Neural progenitor cell (in vitro differentiated cells): ENCODE measurements around the gene SPSB3. TPM values are rescaled to one million over a fixed set of nuclear protein-coding genes. Genes with fewer than 3 reads are reported as not detected.

ENCODE experiments used
- DNase-seq: peaks from one replicate; pipeline ENCODE4 v3.0.0-alpha.2; 2016; ENCODE audit warnings: low spot score
- H2AFZ ChIP-seq: fragments of 200-600 bp; sonication (generic); replicated peaks from 2 replicates; pipeline ENCODE4 v1.6.1; 2016; ENCODE audit warnings: antibody characterized with exemption
- H3F3A ChIP-seq: fragments of 200-600 bp; sonication (generic); 2 replicates; pipeline ENCODE4 v1.6.1; 2016; ENCODE audit warnings: antibody characterized with exemption, low read depth
- H3K27ac ChIP-seq: fragments of 200-600 bp; sonication (generic); 2 replicates; pipeline ENCODE4 v1.5.1; 2016; ENCODE audit warnings: mild to moderate bottlenecking
- H3K27me3 ChIP-seq: fragments of 200-600 bp; sonication (generic); 2 replicates; pipeline ENCODE4 v1.6.1; 2016; ENCODE audit warnings: mild to moderate bottlenecking, moderate library complexity
- H3K36me3 ChIP-seq: fragments of 200-600 bp; sonication (generic); 2 replicates; pipeline ENCODE4 v1.5.1; 2016
- H3K4me1 ChIP-seq: fragments of 200-600 bp; sonication (generic); 2 replicates; pipeline ENCODE4 v1.6.1; 2016; ENCODE audit warnings: mixed run types
- H3K4me2 ChIP-seq: fragments of 200-600 bp; sonication (generic); 2 replicates; pipeline ENCODE4 v1.6.1; 2016
- H3K4me3 ChIP-seq: fragments of 200-600 bp; sonication (generic); 2 replicates; pipeline ENCODE4 v1.5.1; 2016
- H3K79me2 ChIP-seq: fragments of 200-600 bp; sonication (generic); 2 replicates; pipeline ENCODE4 v1.6.1; 2016; ENCODE audit warnings: low read depth
- H3K9ac ChIP-seq: fragments of 200-600 bp; sonication (generic); 2 replicates; pipeline ENCODE4 v1.6.1; 2016
- H3K9me3 ChIP-seq: fragments of 200-600 bp; sonication (generic); 2 replicates; pipeline ENCODE4 v1.5.1; 2016; ENCODE audit warnings: low read depth
- H4K20me1 ChIP-seq: fragments of 200-600 bp; sonication (generic); 2 replicates; pipeline ENCODE4 v1.6.1; 2016; ENCODE audit warnings: low read depth
- H3K27ac Mint-ChIP-seq: 3 replicates; pipeline ENCODE4 v1.8.0; 2021; ENCODE audit warnings: mixed read lengths
- H3K27me3 Mint-ChIP-seq: 2 replicates; pipeline ENCODE4 v1.8.0; 2022; ENCODE audit warnings: low read depth, mild to moderate bottlenecking, inconsistent platforms, moderate library complexity, mixed read lengths; ENCODE audit not compliant: insufficient read depth
- H3K36me3 Mint-ChIP-seq: 3 replicates; pipeline ENCODE4 v1.8.0; 2021; ENCODE audit warnings: mixed read lengths
- H3K4me1 Mint-ChIP-seq: 3 replicates; pipeline ENCODE4 v1.8.0; 2021; ENCODE audit warnings: mixed read lengths
- H3K4me3 Mint-ChIP-seq: 3 replicates; pipeline ENCODE4 v1.8.0; 2021; ENCODE audit warnings: mild to moderate bottlenecking, moderate library complexity, mixed read lengths
- H3K9me3 Mint-ChIP-seq: 3 replicates; pipeline ENCODE4 v1.8.0; 2020; ENCODE audit warnings: mixed read lengths
- CTCF ChIP-seq: fragments of 200-600 bp; sonication (generic); IDR thresholded peaks from 2 replicates; pipeline ENCODE4 v1.5.1; 2017; ENCODE audit warnings: antibody characterized with exemption, mild to moderate bottlenecking
- EZH2 ChIP-seq: fragments of 200-600 bp; sonication (generic); IDR thresholded peaks from 2 replicates; pipeline ENCODE4 v1.6.1; 2017; ENCODE audit warnings: antibody characterized with exemption, mild to moderate bottlenecking, moderate library complexity
- EZH2phosphoT487 ChIP-seq: fragments of 200-600 bp; sonication (generic); IDR thresholded peaks from 2 replicates; pipeline ENCODE4 v1.6.1; 2017; ENCODE audit warnings: antibody characterized with exemption
- total RNA-seq: library from RNA; depleted of rRNA; stranded (reverse); fragments of >200 nt; gene quantifications from 2 replicates; pipeline ENCODE4 v1.2.3, GENCODE V29; 2015; ENCODE audit warnings: low replicate concordance

SPSB3 gene
- total RNA-seq, 1 donor from 2014 or later = 18.7 TPM

GRCh38 chr16:1745900-1746692 lies 36.3 kb downstream of the SPSB3 start:
- Histone ChIP-seq H3K9me3 (no peaks in the 10 kb centered on the region), H3K36me3 (no peaks in the 10 kb centered on the region), H3K4me2 (no peak overlapping the region), H3F3A (no peaks in the 10 kb centered on the region), H3K4me1 (no peaks in the 10 kb centered on the region), H3K27ac (no peak overlapping the region), H3K9ac (no peak overlapping the region), H3K4me3 (no peak overlapping the region), H3K27me3 (no peaks in the 10 kb centered on the region), H4K20me1 (no peaks in the 10 kb centered on the region), H2AFZ (no peak overlapping the region), H3K79me2 (no peaks in the 10 kb centered on the region)
- H3K27ac Mint-ChIP-seq = no peak overlapping the region
- no peak for DNase-seq
- H3K4me3 Mint-ChIP-seq = no peak overlapping the region
- TF ChIP-seq CTCF (no peak), EZH2 (no peak), EZH2phosphoT487 (no peak)
- no peaks in the 10 kb centered on the region for H3K9me3 Mint-ChIP-seq
- no peaks in the 10 kb centered on the region for H3K4me1 Mint-ChIP-seq
- no peaks in the 10 kb centered on the region for H3K27me3 Mint-ChIP-seq
- H3K36me3 Mint-ChIP-seq = peaks cover 4% of the 10 kb centered on the region

- H3F3A ChIP-seq = peaks cover under 1% of the 10 kb centered on the region
- H3K4me1 Mint-ChIP-seq = no peaks in the 10 kb centered on the region
- H3K36me3 Mint-ChIP-seq = peaks cover 4% of the 10 kb centered on the region
- TF ChIP-seq CTCF (no peak), EZH2 (no peak), EZH2phosphoT487 (no peak)
- H3K27me3 ChIP-seq = no peaks in the 10 kb centered on the region
- H3K9me3 Mint-ChIP-seq = no peaks in the 10 kb centered on the region
- H3K27me3 Mint-ChIP-seq = no peaks in the 10 kb centered on the region
- no peaks in the 10 kb centered on the region for H3K4me1 ChIP-seq
- H3K4me2 ChIP-seq = no peak overlapping the region
- no peak overlapping the region for H3K9ac ChIP-seq
- H4K20me1 ChIP-seq = no peaks in the 10 kb centered on the region
- no peaks in the 10 kb centered on the region for H3K9me3 ChIP-seq
- H2AFZ ChIP-seq = no peak overlapping the region
- no peaks in the 10 kb centered on the region for H3K36me3 ChIP-seq
- H3K27ac ChIP-seq = no peak overlapping the region
- H3K4me3 Mint-ChIP-seq = no peak overlapping the region
- no peak for DNase-seq
- H3K4me3 ChIP-seq = no peak overlapping the region
- H3K79me2 ChIP-seq = no peaks in the 10 kb centered on the region
- H3K27ac Mint-ChIP-seq = no peak overlapping the region
Observed at GRCh38 chr16:1745181-1745899, 37.0 kb downstream of the SPSB3 start.

GRCh38 chr16:1744338-1744840 lies 38.0 kb downstream of the SPSB3 start:
- no peaks in the 10 kb centered on the region for H3K9me3 Mint-ChIP-seq
- H3K27ac Mint-ChIP-seq = no peak overlapping the region
- Histone ChIP-seq H2AFZ (no peak overlapping the region), H3K36me3 (no peaks in the 10 kb centered on the region), H3K9me3 (no peaks in the 10 kb centered on the region), H3K4me3 (no peak overlapping the region), H3K27me3 (no peaks in the 10 kb centered on the region), H3K79me2 (no peaks in the 10 kb centered on the region), H3K9ac (no peak overlapping the region), H3K4me2 (no peak overlapping the region), H3F3A (peaks cover 10% of the 10 kb centered on the region), H3K27ac (no peak overlapping the region), H4K20me1 (no peaks in the 10 kb centered on the region), H3K4me1 (no peaks in the 10 kb centered on the region)
- no peaks in the 10 kb centered on the region for H3K4me1 Mint-ChIP-seq
- H3K4me3 Mint-ChIP-seq = no peak overlapping the region
- H3K36me3 Mint-ChIP-seq = peaks cover 4% of the 10 kb centered on the region
- no peaks in the 10 kb centered on the region for H3K27me3 Mint-ChIP-seq
- DNase-seq = no peak
- no peak for TF ChIP-seq EZH2
- TF ChIP-seq EZH2phosphoT487 = no peak
- TF ChIP-seq CTCF = no peak
